ENCODE data around the gene HCN4. TPM values are rescaled to one million over a fixed set of nuclear protein-coding genes. Genes with fewer than 3 reads are reported as not detected.

The HCN4 gene
- total and polyA plus RNA-seq, 2 of the 8 experiments (the other 6 are each of a cell fraction or from before 2014, with no cell fraction given) = 3.7 to 8.5 TPM

DNA sequence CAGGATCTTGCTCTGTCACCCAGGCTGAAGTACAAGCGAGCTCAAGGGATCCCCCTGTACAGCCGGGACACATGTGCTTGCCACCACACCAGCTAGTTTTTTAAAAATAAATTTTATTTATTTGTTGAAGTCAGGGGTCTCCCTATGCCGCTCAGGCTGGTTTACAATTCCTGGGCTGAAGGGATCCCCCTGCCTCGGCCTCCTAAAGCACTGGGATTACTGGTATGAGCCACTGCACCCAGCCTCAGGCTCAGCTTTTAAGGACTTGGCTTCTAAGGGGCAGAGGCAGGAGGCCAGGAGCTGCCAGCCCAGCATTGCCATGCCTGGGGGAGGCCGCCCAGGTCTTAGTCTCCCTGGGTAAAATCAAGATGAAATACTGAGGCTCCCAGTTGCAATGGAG lies 37.3 kb downstream of the HCN4 start:
- Histone ChIP-seq H4K20me1 (replicated peaks in 1 of 2; ENCODE audit: control insufficient read depth in 1 of 2, insufficient read depth in 2 of 2, low read length in 2 of 2) (peaks cover 0 to 4% of the 10 kb centered on the region in 2 experiments), H2BK20ac (ENCODE audit: low read length) (no peak overlapping the region), H3K4me1 (replicated peaks in 1 of 4; ENCODE audit: control insufficient read depth in 3 of 4, insufficient read depth in 4 of 4, low read length in 3 of 4) (peaks cover 0 to 8% (median 3%) of the 10 kb centered on the region in 4 experiments; a peak in 2 of 7 replicates), H2BK120ac (replicated peaks; ENCODE audit: low read depth, low read length) (no peak overlapping the region), H3K56ac (replicated peaks; ENCODE audit: insufficient read length, low read depth, low read length) (no peak overlapping the region), H3K18ac (ENCODE audit: extremely low read depth, low read length) (no peak overlapping the region), H3K9ac (replicated peaks in 1 of 4; ENCODE audit: extremely low read depth in 1 of 4, low read depth in 3 of 4, low read length in 3 of 4) (no peak overlapping the region), H3K36me3 (ENCODE audit: control insufficient read depth in 2 of 4, insufficient read depth in 4 of 4, low read length in 3 of 4) (peaks cover 0 to 7% (median 3%) of the 10 kb centered on the region in 4 experiments; a peak in 4 of 8 replicates), H3K23me2 (ENCODE audit: low read depth, low read length) (no peaks in the 10 kb centered on the region), H3K79me2 (ENCODE audit: control insufficient read depth in 1 of 2, insufficient read depth in 2 of 2, low read length in 2 of 2) (peaks cover 0 to 7% of the 10 kb centered on the region in 2 experiments; a peak in 1 of 4 replicates), H3K27me3 (replicated peaks in 1 of 4; ENCODE audit: control insufficient read depth in 3 of 4, extremely low read depth in 1 of 4, insufficient read depth in 3 of 4, low read length in 3 of 4) (no peaks in the 10 kb centered on the region), H3K14ac (ENCODE audit: insufficient read length) (no peak overlapping the region), H2BK15ac (ENCODE audit: low read length) (no peak overlapping the region), H4K5ac (ENCODE audit: insufficient read length, low read depth, low read length) (no peak overlapping the region), H2BK5ac (ENCODE audit: low read depth, low read length) (no peak overlapping the region), H4K8ac (ENCODE audit: extremely low read depth, insufficient read depth, low read length) (no peak overlapping the region; the same call in 1 of the 2 replicates), H3K4me2 (ENCODE audit: insufficient read depth in 1 of 2, low read depth in 2 of 2, low read length in 2 of 2) (no peak overlapping the region), H3K27ac (ENCODE audit: low read depth, low read length) (no peak overlapping the region), H2BK12ac (ENCODE audit: low read depth, low read length) (no peak overlapping the region), H3K79me1 (ENCODE audit: low read depth, low read length) (peaks cover 3% of the 10 kb centered on the region), H4K91ac (replicated peaks; ENCODE audit: insufficient read length, low read length) (no peak overlapping the region), H3K23ac (ENCODE audit: insufficient read length) (no peak overlapping the region), H3K4ac (replicated peaks; ENCODE audit: insufficient read length, low read depth, low read length) (no peak overlapping the region), H3K4me3 (ENCODE audit: extremely low read depth in 1 of 4, insufficient read depth in 2 of 4, low read depth in 3 of 4, low read length in 4 of 4) (no peak overlapping the region), H2AFZ (ENCODE audit: low read length) (no peak overlapping the region), H3K9me3 (ENCODE audit: insufficient read depth in 2 of 2, low read depth in 1 of 2, low read length in 1 of 2) (no peaks in the 10 kb centered on the region), H2AK5ac (ENCODE audit: low read depth, low read length) (no peak overlapping the region)
- WGBS, 2 experiments (ENCODE audit: extremely low coverage in 1 of 2, insufficient coverage in 1 of 2, insufficient read length in 1 of 2, insufficient replicate concordance in 2 of 2, low coverage in 1 of 2, low lambda C conversion rate in 2 of 2, missing lambda C conversion rate in 1 of 2) = 85% methylated on average over 5 of the region's 5 CpGs; no CpG with 5 or more reads in 1 of the 2 experiments
- ChIA-PET CTCF (ENCODE audit: partially characterized antibody) (no interaction called here), POLR2A (ENCODE audit: partially characterized antibody) (interaction anchor here (1.4 kb wide), 1 partner anchor 11 kb away, joined by 4 read pairs; no protein-coding TSS in a partner anchor)
- no peak for DNase-seq (ENCODE audit: low read depth in 1 of 2, low spot score in 2 of 2)
- no peak for FAIRE-seq
- TF ChIP-seq RBBP5 (IDR thresholded peaks at IDR 0.05; ENCODE audit: borderline replicate concordance, low read depth, low read length) (no peak), NRF1 (IDR thresholded peaks at IDR 0.05; ENCODE audit: low read depth, low read length) (no peak), ZNF274 (IDR thresholded peaks at IDR 0.05; ENCODE audit: borderline replicate concordance, extremely low read depth, low read length) (no peak), BCL11A (IDR thresholded peaks at IDR 0.05; ENCODE audit: low read depth in 2 of 2, low read length in 2 of 2) (no peak), TAF7 (optimal IDR thresholded peaks at IDR 0.05; ENCODE audit: borderline replicate concordance, low read depth, low read length) (no peak), SP4 (IDR thresholded peaks at IDR 0.05; ENCODE audit: low read length) (no peak), TBP (IDR thresholded peaks at IDR 0.05; ENCODE audit: low read depth, low read length) (no peak), ASH2L (IDR thresholded peaks at IDR 0.05; ENCODE audit: low read length) (no peak), KDM1A (IDR thresholded peaks at IDR 0.05; ENCODE audit: borderline replicate concordance, low read length) (no peak), SP1 (IDR thresholded peaks at IDR 0.05; ENCODE audit: low read depth, low read length) (no peak), TCF12 (IDR thresholded peaks at IDR 0.05; ENCODE audit: low read depth, low read length) (no peak), RXRA (IDR thresholded peaks at IDR 0.05; ENCODE audit: insufficient read depth, low read depth, low read length) (no peak), JUN (IDR thresholded peaks at IDR 0.05; ENCODE audit: low read depth, low read length) (no peak), HDAC6 (IDR thresholded peaks at IDR 0.05; ENCODE audit: low read depth, low read length) (no peak)
- TF ChIP-seq, protein P1, sequence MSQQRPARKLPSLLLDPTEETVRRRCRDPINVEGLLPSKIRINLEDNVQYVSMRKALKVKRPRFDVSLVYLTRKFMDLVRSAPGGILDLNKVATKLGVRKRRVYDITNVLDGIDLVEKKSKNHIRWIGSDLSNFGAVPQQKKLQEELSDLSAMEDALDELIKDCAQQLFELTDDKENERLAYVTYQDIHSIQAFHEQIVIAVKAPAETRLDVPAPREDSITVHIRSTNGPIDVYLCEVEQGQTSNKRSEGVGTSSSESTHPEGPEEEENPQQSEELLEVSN (IDR thresholded peaks at IDR 0.05) = no peak
